Measurements from ENCODE around the gene IQSEC1. TPM values are rescaled to one million over a fixed set of nuclear protein-coding genes. Genes with fewer than 3 reads are reported as not detected.
A peak's percentile ranks its signal among the peaks of the same experiment; 100 is the strongest.

Gene IQSEC1
- polyA plus RNA-seq, 3 donors, result 17.7 to 61.7 (median 30.3) TPM

GRCh38 chr3:13062647-13063046 is 10.6 kb downstream of the IQSEC1 start:
- H3K36me3 Mint-ChIP-seq, result no peaks in the 10 kb centered on the region
- H3K4me1 Mint-ChIP-seq, result peaks cover 13% of the 10 kb centered on the region
- WGBS (ENCODE audit: insufficient coverage), result 87% methylated on average over 8 of the region's 12 CpGs
- no peak for TF ChIP-seq CTCF (IDR thresholded peaks at IDR 0.05)
- no peak overlapping the region for H3K4me3 Mint-ChIP-seq
- no peaks in the 10 kb centered on the region for H3K36me3 ChIP-seq (replicated peaks in 1 of 2; ENCODE audit: control insufficient read depth in 1 of 2, insufficient read depth in 2 of 2, low read length in 2 of 2)
- no peak overlapping the region for H3K4me2 ChIP-seq (replicated peaks; ENCODE audit: extremely low read depth, low read length, poor library complexity, severe bottlenecking)
- no peaks in the 10 kb centered on the region for H4K20me1 ChIP-seq (ENCODE audit: insufficient read depth, low read length)
- H3K4me3 ChIP-seq (replicated peaks in 1 of 3; ENCODE audit: low read depth in 2 of 3, low read length in 3 of 3), result no peak overlapping the region
- no peaks in the 10 kb centered on the region for H3K9me3 ChIP-seq (replicated peaks in 1 of 2; ENCODE audit: control insufficient read depth in 1 of 2, insufficient read depth in 1 of 2, low read length in 2 of 2)
- peaks cover 0 to 8% of the 10 kb centered on the region in 2 donors for H3K4me1 ChIP-seq (ENCODE audit: control insufficient read depth in 1 of 2, insufficient read depth in 2 of 2, low read length in 2 of 2)
- DNase-seq, result no peak
- no peak overlapping the region for H2AFZ ChIP-seq (ENCODE audit: insufficient read depth, low read depth, low read length, poor library complexity, severe bottlenecking)
- H3K27ac Mint-ChIP-seq, result peak overlapping the region in 1 of 7 donors; percentile 13
- H3K9me3 Mint-ChIP-seq, result no peaks in the 10 kb centered on the region
- H3K27me3 ChIP-seq (ENCODE audit: control insufficient read depth in 2 of 2, insufficient read depth in 2 of 2, low read length in 2 of 2), result peaks cover 0 to 2% of the 10 kb centered on the region in 2 donors
- H3K27ac ChIP-seq (ENCODE audit: low read depth in 1 of 2, low read length in 2 of 2), result no peak overlapping the region
- no peaks in the 10 kb centered on the region for H3K79me2 ChIP-seq (ENCODE audit: insufficient read depth, low read length)
- no peak overlapping the region for H3K9ac ChIP-seq (ENCODE audit: insufficient read depth, low read length, poor library complexity, severe bottlenecking)
- peaks cover 4 to 14% (median 8%) of the 10 kb centered on the region in 3 donors for H3K27me3 Mint-ChIP-seq (ENCODE audit: low read depth in 3 of 3)
- intact Hi-C loops (cut with micrococcal nuclease), result no loop called here

- no peak overlapping the region for H3K4me2 ChIP-seq (replicated peaks; ENCODE audit: extremely low read depth, low read length, poor library complexity, severe bottlenecking)
- H3K4me3 Mint-ChIP-seq, result no peak overlapping the region
- no peak overlapping the region for H3K27ac ChIP-seq (ENCODE audit: low read depth in 1 of 2, low read length in 2 of 2)
- H3K36me3 ChIP-seq (replicated peaks in 1 of 2; ENCODE audit: control insufficient read depth in 1 of 2, insufficient read depth in 2 of 2, low read length in 2 of 2), result no peaks in the 10 kb centered on the region
- no peak for DNase-seq
- no peak overlapping the region for H3K4me3 ChIP-seq (replicated peaks in 1 of 3; ENCODE audit: low read depth in 2 of 3, low read length in 3 of 3)
- H3K9ac ChIP-seq (ENCODE audit: insufficient read depth, low read length, poor library complexity, severe bottlenecking), result no peak overlapping the region
- H3K36me3 Mint-ChIP-seq, result no peaks in the 10 kb centered on the region
- no peaks in the 10 kb centered on the region for H4K20me1 ChIP-seq (ENCODE audit: insufficient read depth, low read length)
- H3K79me2 ChIP-seq (ENCODE audit: insufficient read depth, low read length), result no peaks in the 10 kb centered on the region
- H3K27ac Mint-ChIP-seq, result no peak overlapping the region
- no peak overlapping the region for H2AFZ ChIP-seq (ENCODE audit: insufficient read depth, low read depth, low read length, poor library complexity, severe bottlenecking)
- H3K4me1 ChIP-seq (ENCODE audit: control insufficient read depth in 1 of 2, insufficient read depth in 2 of 2, low read length in 2 of 2), result no peaks in the 10 kb centered on the region
- intact Hi-C loops (cut with micrococcal nuclease), result no loop called here
- H3K4me1 Mint-ChIP-seq, result no peaks in the 10 kb centered on the region
- H3K9me3 Mint-ChIP-seq, result no peaks in the 10 kb centered on the region
- H3K9me3 ChIP-seq (replicated peaks in 1 of 2; ENCODE audit: control insufficient read depth in 1 of 2, insufficient read depth in 1 of 2, low read length in 2 of 2), result no peaks in the 10 kb centered on the region
- H3K27me3 Mint-ChIP-seq (ENCODE audit: low read depth in 3 of 3), result peaks cover 4 to 13% (median 10%) of the 10 kb centered on the region in 3 donors
- no peaks in the 10 kb centered on the region for H3K27me3 ChIP-seq (ENCODE audit: control insufficient read depth in 2 of 2, insufficient read depth in 2 of 2, low read length in 2 of 2)
- WGBS (ENCODE audit: insufficient coverage), result over 99% methylated on average over 15 of the region's 16 CpGs
- no peak for TF ChIP-seq CTCF (IDR thresholded peaks at IDR 0.05)
Observed at GRCh38 chr3:13060341-13060910, 12.8 kb downstream of the IQSEC1 start.
